SK-N-SH (cell line): Measurements from ENCODE around the gene FAIM2. TPM values are rescaled to one million over a fixed set of nuclear protein-coding genes. Genes with fewer than 3 reads are reported as not detected.

ENCODE experiments used
- CTCF ChIA-PET: fragments of 300-600, 350-600 bp; formaldehyde crosslinking; extraction: SDS; loops from one replicate; lab custom pipeline; 2021; lab: Yijun Ruan, JAX
- POLR2A ChIA-PET: fragments of 350-600 bp; sonication (Branson Sonifier 250); formaldehyde crosslinking; extraction: SDS; loops from one replicate; lab custom pipeline; 2020; ENCODE audit warnings: antibody characterized with exemption, inconsistent platforms; lab: Yijun Ruan, JAX
- DNase-seq: peaks from one replicate; pipeline ENCODE4 v3.0.0; 2012
- H2AFZ ChIP-seq: fragments of 200-600 bp; sonication (generic); 2 replicates; pipeline ENCODE4 v1.8.1; 2016; ENCODE audit warnings: antibody characterized with exemption, mild to moderate bottlenecking, low read depth
- H3F3A ChIP-seq: fragments of 200-600 bp; sonication (generic); replicated peaks from 2 replicates; pipeline ENCODE3; 2016; ENCODE audit warnings: antibody characterized with exemption, mild to moderate bottlenecking; ENCODE audit not compliant: insufficient read depth
- H3K27ac ChIP-seq, 2 experiments: fragments of 200-500 bp in 1 of 2; fragments of 200-600 bp in 1 of 2; sonication (Bioruptor generic) in 1 of 2; sonication (generic), shearing (Covaris generic) in 1 of 2; 2 replicates each; pipeline versions ENCODE4 v1.5.1 to v1.6.1; 2014 to 2016; ENCODE audit warnings: low read depth in 2 of 2, inconsistent platforms in 1 of 2, low read length in 1 of 2, mild to moderate bottlenecking in 1 of 2, mixed read lengths in 1 of 2
- H3K27me3 ChIP-seq: fragments of 200-600 bp; sonication (generic), shearing (Covaris generic); 2 replicates; pipeline ENCODE4 v1.6.1; 2016; ENCODE audit warnings: mixed run types; ENCODE audit not compliant: insufficient read depth
- H3K36me3 ChIP-seq, 2 experiments: fragments of 200-500 bp in 1 of 2; fragments of 200-600 bp in 1 of 2; sonication (Bioruptor generic) in 1 of 2; sonication (generic) in 1 of 2; replicated peaks in 1 of 2; 2 replicates each; pipeline versions ENCODE3 to v1.5.1; 2014 to 2016; ENCODE audit warnings: low read length in 1 of 2, mild to moderate bottlenecking in 1 of 2; ENCODE audit not compliant: insufficient read depth in 2 of 2, control insufficient read depth in 1 of 2
- H3K4me1 ChIP-seq, 2 experiments: fragments of 200-500 bp in 1 of 2; fragments of 200-600 bp in 1 of 2; sonication (Bioruptor generic) in 1 of 2; sonication (generic), shearing (Covaris generic) in 1 of 2; 2 replicates each; pipeline versions ENCODE4 v1.5.1 to v1.6.1; 2014 to 2016; ENCODE audit warnings: low read depth in 1 of 2, low read length in 1 of 2, mixed run types in 1 of 2; ENCODE audit not compliant: insufficient read depth in 2 of 2, control insufficient read depth in 1 of 2
- H3K4me2 ChIP-seq: fragments of 200-600 bp; sonication (generic), shearing (Covaris generic); 2 replicates; pipeline ENCODE4 v1.6.1; 2017; ENCODE audit warnings: mixed run types
- H3K4me3 ChIP-seq, 2 experiments: fragments of 200-500 bp in 1 of 2; fragments of 200-600 bp in 1 of 2; sonication (Bioruptor generic) in 1 of 2; sonication (generic), shearing (Covaris generic) in 1 of 2; 2 replicates each; pipeline versions ENCODE4 v1.5.1 to v1.8.1; 2014 to 2016; ENCODE audit warnings: low read depth in 2 of 2, inconsistent platforms in 1 of 2, low read length in 1 of 2, mild to moderate bottlenecking in 1 of 2, mixed read lengths in 1 of 2, moderate library complexity in 1 of 2
- H3K79me2 ChIP-seq: fragments of 200-600 bp; sonication (generic); 2 replicates; pipeline ENCODE4 v1.8.1; 2017; ENCODE audit warnings: mild to moderate bottlenecking; ENCODE audit not compliant: insufficient read depth
- H3K9ac ChIP-seq: fragments of 200-600 bp; sonication (generic); 2 replicates; pipeline ENCODE4 v1.6.1; 2017; ENCODE audit warnings: mixed run types
- H3K9me2 ChIP-seq: fragments of 200-600 bp; sonication (generic); 2 replicates; pipeline ENCODE4 v1.6.1; 2017; ENCODE audit warnings: mixed run types
- H3K9me3 ChIP-seq: fragments of 200-600 bp; sonication (generic); 2 replicates; pipeline ENCODE4 v1.6.1; 2017; ENCODE audit warnings: mixed run types, mild to moderate bottlenecking, moderate library complexity
- H4K20me1 ChIP-seq: fragments of 200-600 bp; sonication (generic); 2 replicates; pipeline ENCODE4 v1.6.1; 2017; ENCODE audit warnings: mild to moderate bottlenecking, mixed run types; ENCODE audit not compliant: insufficient read depth
- CTCF ChIP-seq: fragments of 200-600 bp; sonication (generic); IDR thresholded peaks from 2 replicates; pipeline ENCODE4 v1.6.1; 2017; ENCODE audit warnings: antibody characterized with exemption, mild to moderate bottlenecking, moderate library complexity
- EP300 ChIP-seq, 2 experiments: IDR thresholded peaks; 2 replicates each; pipeline versions ENCODE4 v1.4.0 to v1.6.1; 2012; ENCODE audit warnings: borderline replicate concordance in 1 of 2, low read depth in 1 of 2, low read length in 1 of 2
- EZH2phosphoT487 ChIP-seq: fragments of 200-600 bp; sonication (generic); IDR thresholded peaks from 2 replicates; pipeline ENCODE4 v1.6.1; 2017; ENCODE audit warnings: low read depth, mixed run types, mild to moderate bottlenecking, antibody characterized with exemption, moderate library complexity, borderline replicate concordance
- FOSL2 ChIP-seq: IDR thresholded peaks from 2 replicates; pipeline ENCODE4 v1.4.0; 2012; ENCODE audit warnings: low read depth, mild to moderate bottlenecking, moderate library complexity, borderline replicate concordance
- FOXM1 ChIP-seq: IDR thresholded peaks from 2 replicates; pipeline ENCODE4 v1.4.0; 2012; ENCODE audit warnings: low read depth, mild to moderate bottlenecking
- JUND ChIP-seq: IDR thresholded peaks from 2 replicates; pipeline ENCODE4 v1.4.0; 2012
- NRF1 ChIP-seq: IDR thresholded peaks from 2 replicates; pipeline ENCODE4 v1.6.1; 2012; ENCODE audit warnings: low read depth, mild to moderate bottlenecking, low read length
- REST ChIP-seq: IDR thresholded peaks from 2 replicates; pipeline ENCODE4 v1.6.1; 2012; ENCODE audit warnings: mild to moderate bottlenecking, low read depth, low read length, moderate library complexity
- RXRA ChIP-seq: IDR thresholded peaks from 2 replicates; pipeline ENCODE4 v1.4.0; 2012; ENCODE audit warnings: low read depth, mild to moderate bottlenecking, borderline replicate concordance
- SMC3 ChIP-seq: IDR thresholded peaks from 2 replicates; pipeline ENCODE4 v1.6.1; 2012; ENCODE audit warnings: low read depth, low read length, improper control_type of control experiment
- TEAD4 ChIP-seq: IDR thresholded peaks from 2 replicates; pipeline ENCODE4 v1.4.0; 2012; ENCODE audit warnings: mild to moderate bottlenecking, borderline replicate concordance; ENCODE audit not compliant: insufficient read depth
- ZBTB33 ChIP-seq: IDR thresholded peaks from 2 replicates; pipeline ENCODE4 v1.4.0; 2012; ENCODE audit warnings: low read depth, borderline replicate concordance
- WGBS: methylation state at CpG from one replicate; pipeline ENCODE4 v1.1.6; 2017; ENCODE audit warnings: low lambda C conversion rate; 5-methylcytosine and 5-hydroxymethylcytosine counted together
- polyA plus RNA-seq, 3 experiments: library from polyadenylated mRNA; depleted of rRNA; stranded (reverse); fragments of >200 nt; gene quantifications; 2 replicates each; pipeline ENCODE4 v1.2.3, GENCODE V29; 2012
- TF ChIP-seq, protein P1 (sequence below): IDR thresholded peaks from 2 replicates; pipeline ENCODE4 v1.4.0; 2012; ENCODE audit warnings: low read depth, borderline replicate concordance

FAIM2 gene
- polyA plus RNA-seq, 1 of the 3 experiments (the other 2 are of a cell fraction): 11.3 TPM

- Histone ChIP-seq H3K27ac (no peak overlapping the region), H3K9me2 (no peaks in the 10 kb centered on the region), H4K20me1 (no peaks in the 10 kb centered on the region), H3F3A (peaks cover 17% of the 10 kb centered on the region), H3K9ac (no peak overlapping the region), H3K4me1 (peaks cover 6% of the 10 kb centered on the region in 2 experiments; a peak in 2 of 4 replicates), H2AFZ (no peak overlapping the region), H3K27me3 (peaks cover 18% of the 10 kb centered on the region; the same call in 1 of the 2 replicates), H3K4me2 (no peak overlapping the region), H3K4me3 (no peak overlapping the region), H3K36me3 (no peaks in the 10 kb centered on the region), H3K79me2 (no peaks in the 10 kb centered on the region), H3K9me3 (no peaks in the 10 kb centered on the region)
- WGBS: 11% methylated on average over 2 of the region's 2 CpGs
- ChIA-PET POLR2A (interaction anchor here (0.9 kb wide), 1 partner anchor 105 kb away, joined by 3 read pairs; no protein-coding TSS in a partner anchor), CTCF (interaction anchor here (0.7 to 5.5 kb wide), 5 partner anchors 8 to 20 kb away, joined by 3 to 30 read pairs (median 5); no protein-coding TSS in a partner anchor)
- DNase-seq: no peak
- no peak for TF ChIP-seq RXRA
- TF ChIP-seq FOSL2: no peak
- TF ChIP-seq REST: no peak
- TF ChIP-seq, protein P1, sequence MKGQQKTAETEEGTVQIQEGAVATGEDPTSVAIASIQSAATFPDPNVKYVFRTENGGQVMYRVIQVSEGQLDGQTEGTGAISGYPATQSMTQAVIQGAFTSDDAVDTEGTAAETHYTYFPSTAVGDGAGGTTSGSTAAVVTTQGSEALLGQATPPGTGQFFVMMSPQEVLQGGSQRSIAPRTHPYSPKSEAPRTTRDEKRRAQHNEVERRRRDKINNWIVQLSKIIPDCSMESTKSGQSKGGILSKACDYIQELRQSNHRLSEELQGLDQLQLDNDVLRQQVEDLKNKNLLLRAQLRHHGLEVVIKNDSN: no peak
- no peak for TF ChIP-seq EP300 (IDR thresholded peaks at IDR 0.05; ENCODE audit: borderline replicate concordance in 1 of 2, low read depth in 1 of 2, low read length in 1 of 2)
- no peak for TF ChIP-seq TEAD4
- no peak for TF ChIP-seq SMC3
- TF ChIP-seq JUND: no peak
- no peak for TF ChIP-seq CTCF
- TF ChIP-seq NRF1: no peak
- no peak for TF ChIP-seq EZH2phosphoT487
- TF ChIP-seq ZBTB33: no peak
- no peak for TF ChIP-seq FOXM1
These were observed 56.5 kb downstream of the FAIM2 start for GRCh38 chr12:49847161-49847560.
